M059J (cell line): ENCODE results near the gene PRRC2A. TPM values are rescaled to one million over a fixed set of nuclear protein-coding genes. Genes with fewer than 3 reads are reported as not detected.

Experiments
- DNase-seq: peaks from one replicate; pipeline ENCODE4 v3.0.0-alpha.2; 2012; ENCODE audit warnings: low read depth
- total RNA-seq: library from RNA; depleted of rRNA; stranded (reverse); fragments of >200 nt; shearing (Covaris generic); gene quantifications from 2 replicates; pipeline ENCODE4 v1.2.3, GENCODE V29; 2014

Gene PRRC2A
- total RNA-seq, 1 experiment from 2014 or later: 121 TPM

GRCh38 chr6:31622684-31623091 lies 2.2 kb downstream of the PRRC2A start:
- no peak for DNase-seq

- no peak for DNase-seq
These were observed 3.6 kb downstream of the PRRC2A start for GRCh38 chr6:31624070-31624469.

- DNase-seq: no peak
These were observed 6.4 kb downstream of the PRRC2A start for GRCh38 chr6:31626952-31627351.

GRCh38 chr6:31627690-31628287 lies 7.3 kb downstream of the PRRC2A start:
- no peak for DNase-seq

- no peak for DNase-seq
These were observed 8.5 kb downstream of the PRRC2A start for GRCh38 chr6:31629014-31629413.

- no peak for DNase-seq
These were observed 9.8 kb downstream of the PRRC2A start for GRCh38 chr6:31630177-31630934.

- DNase-seq: no peak
These were observed 10.7 kb downstream of the PRRC2A start for GRCh38 chr6:31631209-31631608.

GRCh38 chr6:31631681-31632278 lies 11.3 kb downstream of the PRRC2A start:
- DNase-seq: no peak

GRCh38 chr6:31632279-31632946 lies 11.9 kb downstream of the PRRC2A start:
- DNase-seq: no peak

- DNase-seq: no peak
These were observed 12.9 kb downstream of the PRRC2A start for GRCh38 chr6:31633447-31633846.

GRCh38 chr6:31634131-31634530 lies 13.6 kb downstream of the PRRC2A start:
- no peak for DNase-seq

- no peak for DNase-seq
These were observed 14.6 kb downstream of the PRRC2A start for GRCh38 chr6:31634969-31635575.

GRCh38 chr6:31636698-31637596 lies 16.4 kb downstream of the PRRC2A start:
- DNase-seq: peak; percentile 39

- peak; percentile 36 for DNase-seq
These were observed 18.5 kb downstream of the PRRC2A start for GRCh38 chr6:31639043-31639442.

GRCh38 chr6:31639449-31639861 lies 18.9 kb downstream of the PRRC2A start:
- peak; percentile 94 for DNase-seq

GRCh38 chr6:31640612-31641011 lies 20.1 kb downstream of the PRRC2A start:
- DNase-seq: no peak

- DNase-seq: no peak
These were observed 20.9 kb downstream of the PRRC2A start for GRCh38 chr6:31641370-31641769.

- DNase-seq: no peak
These were observed 22.5 kb downstream of the PRRC2A start for GRCh38 chr6:31642798-31643570.

GRCh38 chr6:31643818-31644454 lies 23.4 kb downstream of the PRRC2A start:
- DNase-seq: no peak

GRCh38 chr6:31645325-31645724 lies 24.8 kb downstream of the PRRC2A start:
- DNase-seq: no peak
